ENCODE measurements around the gene ARRB2. TPM values are rescaled to one million over a fixed set of nuclear protein-coding genes. Genes with fewer than 3 reads are reported as not detected.

The ARRB2 gene
- total and polyA plus RNA-seq, 2 donors (not counting 3 experiments of a cell fraction or from before 2014, with no cell fraction given): 18.6 to 21.3 TPM

- intact Hi-C loops (cut with micrococcal nuclease): no loop called here
- dilution Hi-C loops (cut with MboI; ENCODE audit: extremely low pct_ligation_motif_present, low sequenced_read_pairs): no loop called here
- CTCF ChIA-PET: no interaction called here
- no peak overlapping the region for H2AFZ ChIP-seq (ENCODE audit: low read depth, low read length)
- no peak for TF ChIP-seq MAX (IDR thresholded peaks at IDR 0.05; ENCODE audit: insufficient read depth, insufficient read length)
- TF ChIP-seq EZH2 (IDR thresholded peaks at IDR 0.05; ENCODE audit: borderline replicate concordance, low read depth, low read length, severe bottlenecking): no peak
- no peak for TF ChIP-seq POLR2A (IDR thresholded peaks at IDR 0.05; ENCODE audit: low read depth, low read length)
- no peak for TF ChIP-seq MYC (IDR thresholded peaks at IDR 0.05; ENCODE audit: low read depth, low read length)
- TF ChIP-seq JUN (IDR thresholded peaks at IDR 0.05; ENCODE audit: borderline replicate concordance, insufficient read depth, insufficient read length, low read depth): no peak
- TF ChIP-seq POLR2AphosphoS5 (IDR thresholded peaks at IDR 0.05; ENCODE audit: insufficient read depth, low read depth, low read length): no peak
- TF ChIP-seq FOS (IDR thresholded peaks at IDR 0.05; ENCODE audit: borderline replicate concordance, insufficient read depth, low read length): no peak
- TF ChIP-seq GATA2 (IDR thresholded peaks at IDR 0.05; ENCODE audit: insufficient read depth, insufficient read length, low read depth, low read length): no peak
- TF ChIP-seq CTCF (IDR thresholded peaks at IDR 0.05; ENCODE audit: extremely low read depth in 1 of 2, insufficient read depth in 1 of 2, low read depth in 1 of 2, low read length in 2 of 2): no peak
- DNase-seq (ENCODE audit: low read depth, low spot score): no peak
- no peak overlapping the region for H3K4me2 ChIP-seq (ENCODE audit: insufficient read depth, low read length)
- no peaks in the 10 kb centered on the region for H3K79me2 ChIP-seq (ENCODE audit: control insufficient read depth, insufficient read depth, low read length)
- no TSS peak for BruUV-seq (replicated peaks)
- H3K9me1 ChIP-seq (replicated peaks; ENCODE audit: control insufficient read depth, extremely low read depth, insufficient read depth, low read length): no peaks in the 10 kb centered on the region
- no peak overlapping the region for H3K27ac ChIP-seq (ENCODE audit: insufficient read depth, low read depth, low read length)
- H3K9me3 ChIP-seq (replicated peaks; ENCODE audit: control insufficient read depth, insufficient read depth, low read length): no peaks in the 10 kb centered on the region
- no peak for FAIRE-seq
- H4K20me1 ChIP-seq (replicated peaks; ENCODE audit: control insufficient read depth, extremely low read depth, insufficient read depth, low read length): no peaks in the 10 kb centered on the region
- H3K36me3 ChIP-seq (ENCODE audit: control insufficient read depth in 2 of 2, extremely low read depth in 1 of 2, insufficient read depth in 2 of 2, low read length in 2 of 2): no peaks in the 10 kb centered on the region
- H3K4me1 ChIP-seq (ENCODE audit: control insufficient read depth, extremely low read depth, insufficient read depth, low read length): no peaks in the 10 kb centered on the region
- no peak overlapping the region for H3K4me3 ChIP-seq (replicated peaks in 1 of 3; ENCODE audit: insufficient read depth in 1 of 3, low read depth in 1 of 3, low read length in 3 of 3)
- peaks cover 3 to 6% of the 10 kb centered on the region in 2 experiments for H3K27me3 ChIP-seq (ENCODE audit: control insufficient read depth in 2 of 2, insufficient read depth in 2 of 2, low read length in 2 of 2)
- POLR2A ChIA-PET: interaction anchor here (1.5 kb wide), 1 partner anchor 12 kb away, joined by 3 read pairs; no protein-coding TSS in a partner anchor
- H3K9ac ChIP-seq (replicated peaks; ENCODE audit: extremely low read depth, insufficient read depth, low read length): no peak overlapping the region
Measured at GRCh38 chr17:4663711-4664110, 46.7 kb upstream of the ARRB2 start.

All from endothelial cell of umbilical vein (primary cell).